ENCODE results near the gene ACCS. TPM values are rescaled to one million over a fixed set of nuclear protein-coding genes. Genes with fewer than 3 reads are reported as not detected.

Gene ACCS
- total and polyA plus RNA-seq, 4 donors, result 6.4 to 66.9 (median 28.1) TPM

DNA sequence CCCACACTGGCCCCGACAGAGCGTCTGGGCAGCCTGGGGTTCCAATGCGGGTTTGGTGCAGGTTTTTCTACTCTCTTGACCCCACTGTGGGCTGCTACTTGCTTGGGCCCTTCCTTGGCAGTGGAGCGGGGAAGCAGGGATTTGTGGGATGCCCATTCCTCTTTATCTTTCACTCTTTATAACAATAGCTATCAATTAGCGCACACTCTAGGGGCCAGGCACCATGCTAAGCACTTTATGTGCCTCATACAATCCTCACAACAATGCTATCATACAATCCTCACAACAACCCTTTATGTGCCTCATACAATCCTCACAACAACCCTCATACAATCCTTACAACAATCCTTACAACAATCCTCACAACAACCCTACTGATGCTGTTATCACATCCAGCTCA, 12.7 kb downstream of the ACCS start:
- Histone ChIP-seq H3K9me3 (ENCODE audit: control insufficient read depth in 4 of 4, insufficient read depth in 3 of 4, low read length in 3 of 4) (no peaks in the 10 kb centered on the region), H3K4me1 (ENCODE audit: control insufficient read depth in 5 of 5, insufficient read depth in 5 of 5, low read length in 5 of 5) (peaks cover 0 to 2% (median 0%) of the 10 kb centered on the region in 5 donors), H3K27me3 (ENCODE audit: control insufficient read depth in 3 of 3, insufficient read depth in 3 of 3, low read length in 2 of 3) (no peaks in the 10 kb centered on the region), H3K36me3 (ENCODE audit: control insufficient read depth in 4 of 4, insufficient read depth in 4 of 4, low read length in 4 of 4) (peaks cover 0 to 25% (median 7%) of the 10 kb centered on the region in 4 donors), H3K4me3 (no peak overlapping the region), H3K9ac (ENCODE audit: insufficient read depth in 1 of 2, low read length in 2 of 2) (no peak overlapping the region), H3K27ac (ENCODE audit: low read depth in 1 of 2, low read length in 1 of 2) (no peak overlapping the region)
- ATAC-seq (ENCODE audit: insufficient read depth, low FRiP score) (no peak), DNase-seq (no peak)
- WGBS, 2 donors, result 93 to 98% methylated on average over 5 of the region's 5 CpGs
- TF ChIP-seq, protein P1, sequence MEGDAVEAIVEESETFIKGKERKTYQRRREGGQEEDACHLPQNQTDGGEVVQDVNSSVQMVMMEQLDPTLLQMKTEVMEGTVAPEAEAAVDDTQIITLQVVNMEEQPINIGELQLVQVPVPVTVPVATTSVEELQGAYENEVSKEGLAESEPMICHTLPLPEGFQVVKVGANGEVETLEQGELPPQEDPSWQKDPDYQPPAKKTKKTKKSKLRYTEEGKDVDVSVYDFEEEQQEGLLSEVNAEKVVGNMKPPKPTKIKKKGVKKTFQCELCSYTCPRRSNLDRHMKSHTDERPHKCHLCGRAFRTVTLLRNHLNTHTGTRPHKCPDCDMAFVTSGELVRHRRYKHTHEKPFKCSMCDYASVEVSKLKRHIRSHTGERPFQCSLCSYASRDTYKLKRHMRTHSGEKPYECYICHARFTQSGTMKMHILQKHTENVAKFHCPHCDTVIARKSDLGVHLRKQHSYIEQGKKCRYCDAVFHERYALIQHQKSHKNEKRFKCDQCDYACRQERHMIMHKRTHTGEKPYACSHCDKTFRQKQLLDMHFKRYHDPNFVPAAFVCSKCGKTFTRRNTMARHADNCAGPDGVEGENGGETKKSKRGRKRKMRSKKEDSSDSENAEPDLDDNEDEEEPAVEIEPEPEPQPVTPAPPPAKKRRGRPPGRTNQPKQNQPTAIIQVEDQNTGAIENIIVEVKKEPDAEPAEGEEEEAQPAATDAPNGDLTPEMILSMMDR (IDR thresholded peaks at IDR 0.05; ENCODE audit: control extremely low read depth, extremely low read depth), result no peak

DNA sequence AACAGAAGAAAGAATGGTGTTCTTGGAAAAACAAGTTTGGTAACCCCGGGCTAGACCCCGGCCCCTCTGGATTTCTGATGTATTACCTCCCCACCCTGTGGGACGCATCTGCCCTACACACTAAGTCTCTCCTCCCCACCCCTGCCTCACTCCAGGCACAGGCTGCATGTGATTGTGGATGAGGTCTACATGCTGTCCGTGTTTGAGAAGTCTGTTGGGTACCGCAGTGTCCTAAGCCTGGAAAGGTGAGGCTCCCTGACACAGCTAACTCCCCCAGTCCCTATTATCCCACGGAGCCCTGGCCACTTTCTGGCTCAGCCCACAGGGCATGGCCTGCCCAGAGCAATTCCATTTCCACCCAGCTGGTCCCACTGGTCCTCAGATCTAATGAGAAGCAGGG, 13.3 kb downstream of the ACCS start:
- Histone ChIP-seq H3K36me3 (ENCODE audit: control insufficient read depth in 4 of 4, insufficient read depth in 4 of 4, low read length in 4 of 4) (peaks cover 0 to 26% (median 6%) of the 10 kb centered on the region in 4 donors), H3K27me3 (ENCODE audit: control insufficient read depth in 3 of 3, insufficient read depth in 3 of 3, low read length in 2 of 3) (no peaks in the 10 kb centered on the region), H3K9me3 (ENCODE audit: control insufficient read depth in 4 of 4, insufficient read depth in 3 of 4, low read length in 3 of 4) (no peaks in the 10 kb centered on the region), H3K9ac (ENCODE audit: insufficient read depth in 1 of 2, low read length in 2 of 2) (no peak overlapping the region), H3K4me1 (ENCODE audit: control insufficient read depth in 5 of 5, insufficient read depth in 5 of 5, low read length in 5 of 5) (peaks cover 0 to 2% (median 0%) of the 10 kb centered on the region in 5 donors), H3K4me3 (no peak overlapping the region), H3K27ac (ENCODE audit: low read depth in 1 of 2, low read length in 1 of 2) (no peak overlapping the region)
- WGBS, 2 donors, result 85 to 91% methylated on average over 6 of the region's 6 CpGs
- TF ChIP-seq, protein P1 (IDR thresholded peaks at IDR 0.05; ENCODE audit: control extremely low read depth, extremely low read depth), result no peak
- DNase-seq, result no peak
- ATAC-seq (ENCODE audit: insufficient read depth, low FRiP score), result no peak

DNA sequence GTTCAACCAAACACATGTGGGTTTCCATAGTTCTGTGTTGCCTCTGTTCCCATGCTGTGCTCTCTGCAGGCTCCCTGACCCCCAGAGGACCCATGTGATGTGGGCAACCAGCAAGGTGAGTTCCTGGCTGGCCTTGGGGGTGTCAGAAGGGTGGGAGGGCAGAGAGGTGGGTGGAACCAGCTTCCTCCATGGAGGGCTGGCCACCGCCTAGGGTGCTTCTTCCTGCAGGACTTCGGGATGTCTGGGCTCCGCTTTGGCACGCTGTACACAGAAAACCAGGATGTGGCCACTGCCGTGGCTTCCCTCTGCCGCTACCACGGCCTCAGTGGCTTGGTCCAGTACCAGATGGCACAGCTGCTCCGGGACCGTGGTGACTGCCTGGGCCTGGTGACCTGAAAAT, 14.9 kb downstream of the ACCS start:
- Histone ChIP-seq H3K4me1 (ENCODE audit: control insufficient read depth in 5 of 5, insufficient read depth in 5 of 5, low read length in 5 of 5) (no peaks in the 10 kb centered on the region), H3K27ac (ENCODE audit: low read depth in 1 of 2, low read length in 1 of 2) (no peak overlapping the region), H3K9me3 (ENCODE audit: control insufficient read depth in 4 of 4, insufficient read depth in 3 of 4, low read length in 3 of 4) (no peaks in the 10 kb centered on the region), H3K27me3 (ENCODE audit: control insufficient read depth in 3 of 3, insufficient read depth in 3 of 3, low read length in 2 of 3) (no peaks in the 10 kb centered on the region), H3K36me3 (ENCODE audit: control insufficient read depth in 4 of 4, insufficient read depth in 4 of 4, low read length in 4 of 4) (peaks cover 0 to 20% (median 6%) of the 10 kb centered on the region in 4 donors), H3K9ac (ENCODE audit: insufficient read depth in 1 of 2, low read length in 2 of 2) (no peak overlapping the region), H3K4me3 (no peak overlapping the region)
- DNase-seq (no peak), ATAC-seq (ENCODE audit: insufficient read depth, low FRiP score) (no peak)
- 88 to 89% methylated on average over 9 of the region's 9 CpGs for WGBS, 2 donors
- TF ChIP-seq, protein P1 (IDR thresholded peaks at IDR 0.05; ENCODE audit: control extremely low read depth, extremely low read depth), result no peak

- Histone ChIP-seq H3K9ac (ENCODE audit: insufficient read depth in 1 of 2, low read length in 2 of 2) (no peak overlapping the region), H3K27me3 (ENCODE audit: control insufficient read depth in 3 of 3, insufficient read depth in 3 of 3, low read length in 2 of 3) (no peaks in the 10 kb centered on the region), H3K4me3 (no peak overlapping the region), H3K27ac (ENCODE audit: low read depth in 1 of 2, low read length in 1 of 2) (no peak overlapping the region), H3K4me1 (ENCODE audit: control insufficient read depth in 5 of 5, insufficient read depth in 5 of 5, low read length in 5 of 5) (no peaks in the 10 kb centered on the region), H3K9me3 (ENCODE audit: control insufficient read depth in 4 of 4, insufficient read depth in 3 of 4, low read length in 3 of 4) (no peaks in the 10 kb centered on the region), H3K36me3 (ENCODE audit: control insufficient read depth in 4 of 4, insufficient read depth in 4 of 4, low read length in 4 of 4) (peaks cover 0 to 17% (median 5%) of the 10 kb centered on the region in 4 donors)
- 97 to 98% methylated on average over 4 of the region's 4 CpGs for WGBS, 2 donors
- DNase-seq (no peak), ATAC-seq (ENCODE audit: insufficient read depth, low FRiP score) (no peak)
- TF ChIP-seq, protein P1 (IDR thresholded peaks at IDR 0.05; ENCODE audit: control extremely low read depth, extremely low read depth), result no peak
Measured at GRCh38 chr11:44082645-44083044, 16.6 kb downstream of the ACCS start.
